ENCODE data around the gene DENND2D. TPM values are rescaled to one million over a fixed set of nuclear protein-coding genes. Genes with fewer than 3 reads are reported as not detected.
A peak's percentile ranks its signal among the peaks of the same experiment; 100 is the strongest.

DENND2D gene
- total and polyA plus RNA-seq, 2 donors (not counting 1 experiment from before 2014, with no cell fraction given) = 48.0 to 111 TPM

GRCh38 chr1:111139324-111139955 lies 61.0 kb downstream of the DENND2D start:
- no peak for TF ChIP-seq EZH2 (IDR thresholded peaks at IDR 0.05; ENCODE audit: borderline replicate concordance, insufficient read depth, low read depth, low read length, poor library complexity, severe bottlenecking)
- TF ChIP-seq CTCF (IDR thresholded peaks at IDR 0.05) = no peak
- peak overlapping the region; percentile 89 to 96 (median 93) for H3K4me3 ChIP-seq (ENCODE audit: control extremely low read depth in 1 of 5, extremely low read depth in 1 of 5, insufficient read depth in 1 of 5, low read depth in 2 of 5, low read length in 4 of 5)

More at GRCh38 chr1:111139324-111139955, 61.0 kb downstream of the DENND2D start:
- Histone ChIP-seq H4K20me1 (ENCODE audit: control insufficient read depth, insufficient read depth, low read length, poor library complexity, severe bottlenecking) (no peaks in the 10 kb centered on the region), H3K4me1 (ENCODE audit: control insufficient read depth in 2 of 2, insufficient read depth in 2 of 2, low read length in 2 of 2) (peaks cover 60 to 66% of the 10 kb centered on the region in 2 donors), H2AFZ (ENCODE audit: insufficient read depth, low read depth, low read length, poor library complexity, severe bottlenecking) (peak overlapping the region; percentile 86), H3K79me2 (ENCODE audit: control insufficient read depth, insufficient read depth, low read length) (peaks cover 93% of the 10 kb centered on the region), H3K4me2 (replicated peaks; ENCODE audit: low read depth, low read length, poor library complexity, severe bottlenecking) (peak overlapping the region; percentile 73), H3K9me3 (ENCODE audit: control extremely low read depth in 1 of 3, control insufficient read depth in 2 of 3, insufficient read depth in 1 of 3, low read length in 2 of 3) (no peaks in the 10 kb centered on the region), H3K36me3 (replicated peaks in 1 of 2; ENCODE audit: control extremely low read depth in 1 of 2, control insufficient read depth in 1 of 2, extremely low read depth in 1 of 2, insufficient read depth in 2 of 2, low read length in 1 of 2) (peaks cover 0 to 41% of the 10 kb centered on the region in 2 experiments), H3K27ac (ENCODE audit: low read length in 2 of 2) (peak overlapping the region; percentile 84 to 93), H3K9ac (ENCODE audit: low read length) (peak overlapping the region; percentile 87), H3K27me3 (replicated peaks in 1 of 4; ENCODE audit: control extremely low read depth in 1 of 4, control insufficient read depth in 3 of 4, insufficient read depth in 4 of 4, low read length in 3 of 4) (no peaks in the 10 kb centered on the region)
- ATAC-seq (ENCODE audit: low read depth) (peak; percentile 63), DNase-seq (no peak)
- Mint-ChIP-seq H3K4me1 (peaks cover 67% of the 10 kb centered on the region), H3K27me3 (no peaks in the 10 kb centered on the region), H3K27ac (peak overlapping the region; percentile 99), H3K4me3 (peak overlapping the region; percentile 100), H3K9me3 (ENCODE audit: insufficient read depth) (no peaks in the 10 kb centered on the region)
- ChIA-PET POLR2A (interaction anchor here (0.6 to 2.7 kb wide), 7 partner anchors 12 to 264 kb away, joined by 3 to 23 read pairs (median 4); no protein-coding TSS in a partner anchor), CTCF (interaction anchor here (0.6 to 2.8 kb wide), 10 partner anchors 13 to 1521 kb away, joined by 3 to 11 read pairs (median 4); partner anchors contain the start of gene LRIF1)
- intact Hi-C loops (cut with micrococcal nuclease) = loop anchor here (1.0 kb wide), 1 partner anchor 11 kb away; no protein-coding TSS in a partner anchor
- 0% methylated on average over 28 of the region's 33 CpGs for WGBS (ENCODE audit: insufficient coverage)

Small RNA genes lying within 50 kb of the gene (small RNA-seq; reads per million reads assigned to genes)
- not detected for gene AL355816.1 (ENCODE audit: insufficient read length, low read depth, low replicate concordance)

Other genes starting within 250 kb of the DENND2D start
- gene LRIF1, start 236.7 kb downstream of the DENND2D start, total RNA-seq = 22.6 and 26.5 TPM in 2 replicates
- gene LRIF1, start 236.7 kb downstream of the DENND2D start, polyA plus RNA-seq = 5.3 and 5.7 TPM in 2 replicates
- 102 and 108 TPM in 2 replicates for gene DRAM2, start 60.6 kb downstream of the DENND2D start, total RNA-seq
- gene DRAM2, start 60.6 kb downstream of the DENND2D start, polyA plus RNA-seq = 195 and 223 TPM in 2 replicates
- 83.5 and 86.5 TPM in 2 replicates for gene CEPT1, start 60.4 kb downstream of the DENND2D start, total RNA-seq
- gene CEPT1, start 60.4 kb downstream of the DENND2D start, polyA plus RNA-seq = 47.1 and 86.2 TPM in 2 replicates
- 6.8 and 9.2 TPM in 2 replicates for gene CHI3L2, start 27.1 kb upstream of the DENND2D start, total RNA-seq
- gene CHI3L2, start 27.1 kb upstream of the DENND2D start, polyA plus RNA-seq = 30.3 and 31.5 TPM in 2 replicates
- gene CHIA, start 90.2 kb upstream of the DENND2D start, total RNA-seq = not detected in 2 replicates
- not detected in 2 replicates for gene CHIA, start 90.2 kb upstream of the DENND2D start, polyA plus RNA-seq
- gene OVGP1, start 227.1 kb upstream of the DENND2D start, total RNA-seq = 3.3 and 5.4 TPM in 2 replicates
- 8.8 and 14.2 TPM in 2 replicates for gene OVGP1, start 227.1 kb upstream of the DENND2D start, polyA plus RNA-seq
- gene WDR77, start 248.6 kb upstream of the DENND2D start, total RNA-seq = 40.5 and 41.4 TPM in 2 replicates
- gene WDR77, start 248.6 kb upstream of the DENND2D start, polyA plus RNA-seq = 65.0 and 85.5 TPM in 2 replicates
- 110 and 113 TPM in 2 replicates for gene ATP5PB, start 248.8 kb upstream of the DENND2D start, total RNA-seq
- gene ATP5PB, start 248.8 kb upstream of the DENND2D start, polyA plus RNA-seq = 52.9 and 81.2 TPM in 2 replicates

Data from B cell (primary cell).